Activated CD8-positive, alpha-beta memory T cell treated with anti-CD3 and anti-CD28 coated beads for 48 hours (primary cell): Measurements from ENCODE around the gene EIF3K.

Experiments used
- DNase-seq, 3 experiments: peaks; one replicate each; pipeline ENCODE4 v3.0.0-alpha.2; 2020; ENCODE audit warnings: low read depth in 2 of 3, low spot score in 2 of 3

Gene EIF3K

GRCh38 chr19:38683393-38684077 lies 64.5 kb downstream of the EIF3K start:
- no peak for DNase-seq

- no peak for DNase-seq
These were observed 65.3 kb downstream of the EIF3K start for GRCh38 chr19:38684078-38684861.

- no peak for DNase-seq
These were observed 66.1 kb downstream of the EIF3K start for GRCh38 chr19:38684862-38685665.

- no peak for DNase-seq
These were observed 66.9 kb downstream of the EIF3K start for GRCh38 chr19:38685666-38686529.

GRCh38 chr19:38686530-38686888 lies 67.5 kb downstream of the EIF3K start:
- DNase-seq, result no peak
